Liver (tissue), 9 donors: Measurements from ENCODE around the gene ACSL3. TPM values are rescaled to one million over a fixed set of nuclear protein-coding genes. Genes with fewer than 3 reads are reported as not detected.

Source experiments
- DNase-seq: peaks from one replicate; pipeline ENCODE4 v3.0.0-alpha.2; 2017; ENCODE audit warnings: low spot score
- H3K27ac ChIP-seq, 2 donors: one replicate each; pipeline ENCODE4 v1.7.0; 2013; ENCODE audit warnings: inconsistent platforms in 2 of 2, low read length in 2 of 2, control low read depth in 1 of 2, low read depth in 1 of 2, mild to moderate bottlenecking in 1 of 2
- H3K27me3 ChIP-seq, 4 donors: one replicate each; pipeline versions ENCODE4 v1.6.1 to v1.7.0; 2013; ENCODE audit warnings: low read length in 3 of 4, inconsistent platforms in 1 of 4, mild to moderate bottlenecking in 1 of 4, moderate library complexity in 1 of 4; ENCODE audit not compliant: control insufficient read depth in 4 of 4, insufficient read depth in 4 of 4
- H3K36me3 ChIP-seq, 4 donors: one replicate each; pipeline versions ENCODE4 v1.6.1 to v1.7.0; 2013; ENCODE audit warnings: low read length in 3 of 4, mild to moderate bottlenecking in 3 of 4, low read depth in 1 of 4, moderate library complexity in 1 of 4; ENCODE audit not compliant: control insufficient read depth in 4 of 4, insufficient read depth in 3 of 4
- H3K4me1 ChIP-seq, 4 donors: one replicate each; pipeline versions ENCODE4 v1.6.1 to v1.7.0; 2013; ENCODE audit warnings: low read length in 3 of 4, mild to moderate bottlenecking in 3 of 4, moderate library complexity in 1 of 4; ENCODE audit not compliant: control insufficient read depth in 4 of 4, insufficient read depth in 4 of 4
- H3K4me3 ChIP-seq, 3 donors: one replicate each; pipeline versions ENCODE4 v1.6.1 to v1.7.0; 2013; ENCODE audit warnings: low read length in 3 of 3, control low read depth in 1 of 3, low read depth in 1 of 3, mild to moderate bottlenecking in 1 of 3
- H3K9ac ChIP-seq, 2 donors: one replicate each; pipeline ENCODE4 v1.7.0; 2013; ENCODE audit warnings: low read length in 2 of 2, mild to moderate bottlenecking in 2 of 2, moderate library complexity in 2 of 2, control low read depth in 1 of 2, low read depth in 1 of 2
- H3K9me3 ChIP-seq, 4 donors: one replicate each; pipeline versions ENCODE4 v1.6.1 to v1.7.0; 2013; ENCODE audit warnings: low read length in 3 of 4; ENCODE audit not compliant: control insufficient read depth in 4 of 4
- CTCF ChIP-seq: fragments of 150-350 bp; IDR thresholded peaks from 2 replicates; pipeline ENCODE4 v1.5.1; 2017; ENCODE audit warnings: improper control_type of control experiment, low read depth, low read length; ENCODE audit not compliant: missing input control
- EGR1 ChIP-seq, 2 donors: IDR thresholded peaks; 2 replicates each; pipeline ENCODE4 v1.6.1; 2016 to 2018; ENCODE audit warnings: antibody characterized with exemption in 2 of 2, low read depth in 2 of 2
- FOXA1 ChIP-seq: IDR thresholded peaks from 2 replicates; pipeline ENCODE4 v1.6.1; 2016; ENCODE audit warnings: antibody characterized with exemption
- FOXA2 ChIP-seq: IDR thresholded peaks from 2 replicates; pipeline ENCODE4 v1.6.1; 2016; ENCODE audit warnings: antibody characterized with exemption
- GABPA ChIP-seq, 2 donors: IDR thresholded peaks in 1 of 2; conservative IDR thresholded peaks in 1 of 2; 2 replicates each; pipeline ENCODE4 v1.6.1; 2016; ENCODE audit warnings: antibody characterized with exemption in 2 of 2, mild to moderate bottlenecking in 1 of 2, moderate library complexity in 1 of 2
- HNF4A ChIP-seq, 2 donors: conservative IDR thresholded peaks; 2 replicates each; pipeline ENCODE4 v1.6.1; 2016; ENCODE audit warnings: antibody characterized with exemption in 2 of 2, mild to moderate bottlenecking in 2 of 2
- JUND ChIP-seq, 2 donors: IDR thresholded peaks; 2 replicates each; pipeline ENCODE4 v1.6.1; 2016; ENCODE audit warnings: antibody characterized with exemption in 2 of 2
- MAX ChIP-seq: IDR thresholded peaks from 2 replicates; pipeline ENCODE4 v1.6.1; 2016; ENCODE audit warnings: antibody characterized with exemption
- NR2F2 ChIP-seq: IDR thresholded peaks from 2 replicates; pipeline ENCODE4 v1.6.1; 2016; ENCODE audit warnings: antibody characterized with exemption
- RAD21 ChIP-seq, 2 donors: IDR thresholded peaks; 2 replicates each; pipeline ENCODE4 v1.6.1; 2016; ENCODE audit warnings: antibody characterized with exemption in 2 of 2, mild to moderate bottlenecking in 2 of 2
- REST ChIP-seq: IDR thresholded peaks from 2 replicates; pipeline ENCODE4 v1.6.1; 2016; ENCODE audit warnings: antibody characterized with exemption, mild to moderate bottlenecking
- SP1 ChIP-seq: IDR thresholded peaks from 2 replicates; pipeline ENCODE4 v1.6.1; 2018; ENCODE audit warnings: antibody characterized with exemption, mild to moderate bottlenecking
- TAF1 ChIP-seq: conservative IDR thresholded peaks from 2 replicates; pipeline ENCODE4 v1.6.1; 2016; ENCODE audit warnings: antibody characterized with exemption, mild to moderate bottlenecking
- YY1 ChIP-seq: IDR thresholded peaks from 2 replicates; pipeline ENCODE4 v1.6.1; 2016; ENCODE audit warnings: antibody characterized with exemption, mild to moderate bottlenecking
- ZBTB33 ChIP-seq: IDR thresholded peaks from 2 replicates; pipeline ENCODE4 v1.6.1; 2016; ENCODE audit warnings: antibody characterized with exemption
- WGBS: extraction: QIAGEN DNeasy Blood & Tissue Kit; methylation state at CpG from one replicate; pipeline ENCODE4 v1.1.7; 2013; 5-methylcytosine and 5-hydroxymethylcytosine counted together
- polyA plus RNA-seq, 2 donors: library from polyadenylated mRNA; stranded (reverse) in 1 of 2; unstranded in 1 of 2; fragments of 200-250 nt in 1 of 2; fragments of >200 nt in 1 of 2; fragmentation: Nextera tagmentation in 1 of 2; extraction: Ambion mirVana in 1 of 2; gene quantifications; one replicate each; pipeline versions ENCODE4 v1.2.1 to v1.2.3, GENCODE V29; 2013 to 2015
- total RNA-seq, 2 donors: library from RNA; depleted of rRNA; stranded (reverse); fragments of >200 nt; gene quantifications; one replicate each; pipeline ENCODE4 v1.2.3, GENCODE V29; 2014
- donor health status: healthy.
- donor health status: healthy.
- donor health status: healthy.
- donor health status: healthy.
- donor health status: healthy.

The ACSL3 gene
- total and polyA plus RNA-seq, 4 donors = 22.2 to 66.6 (median 43.3) TPM

- no peak for DNase-seq
- Histone ChIP-seq H3K36me3 (no peaks in the 10 kb centered on the region), H3K9me3 (peaks cover 0 to 1% (median 0%) of the 10 kb centered on the region in 4 donors), H3K4me1 (no peaks in the 10 kb centered on the region), H3K27me3 (no peaks in the 10 kb centered on the region), H3K27ac (no peak overlapping the region), H3K9ac (no peak overlapping the region), H3K4me3 (no peak overlapping the region)
- TF ChIP-seq RAD21 (IDR thresholded peaks at IDR 0.05) (no peak), HNF4A (conservative IDR thresholded peaks at IDR 0.05) (no peak), REST (no peak), SP1 (no peak), ZBTB33 (no peak), FOXA1 (no peak), GABPA (IDR thresholded peaks at IDR 0.05 in 1 of 2, conservative IDR thresholded peaks at IDR 0.05 in 1 of 2) (no peak), JUND (IDR thresholded peaks at IDR 0.05) (no peak), MAX (no peak), NR2F2 (no peak), FOXA2 (no peak), YY1 (no peak), TAF1 (no peak), CTCF (no peak), EGR1 (IDR thresholded peaks at IDR 0.05; ENCODE audit: low read depth in 2 of 2) (no peak)
- 27% methylated on average over 2 of the region's 2 CpGs for WGBS
Measured at GRCh38 chr2:222992137-222992536, 131.3 kb downstream of the ACSL3 start.

Other genes starting within 250 kb of the ACSL3 start
- gene FARSB, start 204.9 kb upstream of the ACSL3 start, total RNA-seq = 1 to 10 TPM; 5.5 to 9.7 TPM
- gene FARSB, start 204.9 kb upstream of the ACSL3 start, polyA plus RNA-seq = 1 to 10 TPM; 8.7 to 9.2 TPM
- 1 to 10 TPM in 1 of 2 donors, not detected in 1; 5.1 TPM for gene MOGAT1, start 189.4 kb upstream of the ACSL3 start, total RNA-seq
- 1 to 10 TPM in 1 of 2 donors, under 1 TPM in 1; 0.30 to 5.5 TPM for gene MOGAT1, start 189.4 kb upstream of the ACSL3 start, polyA plus RNA-seq
- gene KCNE4, start 191.2 kb downstream of the ACSL3 start, total RNA-seq = under 1 TPM; 0.28 to 0.33 TPM
- under 1 TPM; 0.19 to 0.42 TPM for gene KCNE4, start 191.2 kb downstream of the ACSL3 start, polyA plus RNA-seq